ENCODE measurements around the gene ABCD3. TPM values are rescaled to one million over a fixed set of nuclear protein-coding genes. Genes with fewer than 3 reads are reported as not detected.
"Not testable (repeated sequence)": the region's sequence is repeated elsewhere in the genome, so short reads cannot be mapped to it uniquely, and the experiment has no call there.

ABCD3 gene
- total and polyA plus RNA-seq, 7 experiments from 2014 or later, result 18.0 to 31.2 (median 24.4) TPM

GRCh38 chr1:94418664-94419655, 771 bp downstream of the ABCD3 start:
- peaks cover 0 to 5% (median 0%) of the 10 kb centered on the region in 3 experiments for H3K36me3 ChIP-seq (ENCODE audit: control insufficient read depth in 2 of 3, insufficient read depth in 3 of 3, low read length in 3 of 3)
- Mint-ChIP-seq H3K27ac (peak overlapping the region in 7 of 9 donors; percentile 68 to 91 (median 83)), H3K4me3 (no peak overlapping the region), H3K4me1 (peaks cover 25 to 51% (median 49%) of the 10 kb centered on the region in 7 donors), H3K9me3 (peaks cover 0 to 1% (median 0%) of the 10 kb centered on the region in 11 donors), H3K27me3 (peaks cover 0 to 16% (median 0%) of the 10 kb centered on the region in 5 donors), H3K36me3 (peaks cover 0 to 4% (median 0%) of the 10 kb centered on the region in 5 donors)
- H3K27ac ChIP-seq (ENCODE audit: low read depth, low read length), result peak overlapping the region; percentile 76
- H3K27me3 ChIP-seq (ENCODE audit: control insufficient read depth in 2 of 2, insufficient read depth in 2 of 2, low read length in 2 of 2), result no peaks in the 10 kb centered on the region
- DNase-seq (peak in 3 of 9 donors; percentile 5 to 23 (median 6)), ATAC-seq (no peak)
- intact Hi-C loops (cut with micrococcal nuclease), result loop anchor here (1.0 to 10.0 kb wide), 21 partner anchors 34 to 1587 kb away; partner anchors contain the start of genes ALG14 (in 2 of the 2), ARHGAP29 (in 2 of the 2), CCDC18 (in 2 of the 2) and GCLM (in 2 of the 2)
- POLR2A ChIA-PET, result interaction anchor here (0.7 to 2.5 kb wide), 4 partner anchors 34 to 815 kb away, joined by 3 to 9 read pairs (median 6); partner anchors contain the start of genes DNTTIP2 and RWDD3
- H3K9me3 ChIP-seq (ENCODE audit: control insufficient read depth in 2 of 3, low read length in 3 of 3), result no peaks in the 10 kb centered on the region
- H3K4me3 ChIP-seq (ENCODE audit: low read length), result peak overlapping the region; percentile 79
- peaks cover 10 to 15% of the 10 kb centered on the region in 2 donors for H3K4me1 ChIP-seq (ENCODE audit: control insufficient read depth in 2 of 2, insufficient read depth in 2 of 2, low read length in 2 of 2)
- CTCF ChIA-PET, result no interaction called here

- ATAC-seq, result no peak
- Mint-ChIP-seq H3K4me3 (peak overlapping the region in 8 of 10 donors; percentile 6 to 67 (median 41)), H3K9me3 (peaks cover 0 to 1% (median 0%) of the 10 kb centered on the region in 11 donors), H3K27me3 (peaks cover 0 to 13% (median 0%) of the 10 kb centered on the region in 5 donors), H3K36me3 (peaks cover 0 to 4% (median 0%) of the 10 kb centered on the region in 5 donors), H3K4me1 (peaks cover 38 to 79% (median 77%) of the 10 kb centered on the region in 7 donors), H3K27ac (no peak overlapping the region)
- Histone ChIP-seq H3K27me3 (ENCODE audit: control insufficient read depth in 2 of 2, insufficient read depth in 2 of 2, low read length in 2 of 2) (no peaks in the 10 kb centered on the region), H3K27ac (ENCODE audit: low read depth, low read length) (no peak overlapping the region), H3K4me1 (ENCODE audit: control insufficient read depth in 2 of 2, insufficient read depth in 2 of 2, low read length in 2 of 2) (peaks cover 10 to 15% of the 10 kb centered on the region in 2 donors), H3K4me3 (ENCODE audit: low read length) (no peak overlapping the region), H3K36me3 (ENCODE audit: control insufficient read depth in 2 of 3, insufficient read depth in 3 of 3, low read length in 3 of 3) (peaks cover 0 to 5% (median 0%) of the 10 kb centered on the region in 3 experiments), H3K9me3 (ENCODE audit: control insufficient read depth in 2 of 3, low read length in 3 of 3) (no peaks in the 10 kb centered on the region)
- no peak for DNase-seq
- ChIA-PET POLR2A (no interaction called here), CTCF (no interaction called here)
- intact Hi-C loops (cut with micrococcal nuclease), result no loop called here
Measured at GRCh38 chr1:94422115-94422820, 4.1 kb downstream of the ABCD3 start.

GRCh38 chr1:94425821-94426484, 7.8 kb downstream of the ABCD3 start:
- intact Hi-C loops (cut with micrococcal nuclease), result no loop called here
- Mint-ChIP-seq H3K4me3 (peak overlapping the region in 7 of 10 donors; percentile 7 to 47 (median 24)), H3K36me3 (peaks cover 6 to 19% (median 14%) of the 10 kb centered on the region in 5 donors), H3K27ac (peak overlapping the region in 2 of 9 donors; percentile 10 to 14), H3K4me1 (peaks cover 26 to 86% (median 81%) of the 10 kb centered on the region in 7 donors), H3K9me3 (peaks cover 0 to 7% (median 4%) of the 10 kb centered on the region in 11 donors), H3K27me3 (no peaks in the 10 kb centered on the region)
- Histone ChIP-seq H3K36me3 (ENCODE audit: control insufficient read depth in 2 of 3, insufficient read depth in 3 of 3, low read length in 3 of 3) (no peaks in the 10 kb centered on the region), H3K9me3 (ENCODE audit: control insufficient read depth in 2 of 3, low read length in 3 of 3) (no peaks in the 10 kb centered on the region), H3K27ac (ENCODE audit: low read depth, low read length) (no peak overlapping the region), H3K4me1 (ENCODE audit: control insufficient read depth in 2 of 2, insufficient read depth in 2 of 2, low read length in 2 of 2) (no peaks in the 10 kb centered on the region), H3K27me3 (ENCODE audit: control insufficient read depth in 2 of 2, insufficient read depth in 2 of 2, low read length in 2 of 2) (no peaks in the 10 kb centered on the region), H3K4me3 (ENCODE audit: low read length) (no peak overlapping the region)
- ChIA-PET CTCF (interaction anchor here (0.6 to 0.7 kb wide), 2 partner anchors 66 to 102 kb away, joined by 3 to 4 read pairs; no protein-coding TSS in a partner anchor), POLR2A (no interaction called here)
- ATAC-seq (no peak), DNase-seq (no peak)

DNA sequence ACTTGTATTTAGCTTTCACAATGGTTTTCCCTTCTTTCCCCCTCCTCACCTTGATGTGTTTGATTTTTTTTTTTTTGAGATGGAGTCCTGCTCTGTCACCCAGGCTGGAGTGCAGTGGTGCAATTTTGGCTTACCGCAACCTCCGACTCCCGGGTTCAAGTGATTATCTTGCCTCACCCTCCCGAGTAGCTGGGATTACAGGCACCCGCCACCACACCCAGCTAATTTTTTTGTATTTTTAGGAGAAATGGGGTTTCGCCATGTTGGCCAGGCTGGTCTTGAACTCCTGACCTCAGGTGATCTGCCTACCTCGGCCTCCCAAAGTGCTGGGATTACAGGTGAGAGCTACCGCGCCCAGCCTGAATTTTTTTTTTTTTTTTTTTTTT, 8.3 kb downstream of the ABCD3 start:
- H3K4me1 ChIP-seq (ENCODE audit: control insufficient read depth in 2 of 2, insufficient read depth in 2 of 2, low read length in 2 of 2); H3K36me3 ChIP-seq (ENCODE audit: control insufficient read depth in 2 of 3, insufficient read depth in 3 of 3, low read length in 3 of 3); ATAC-seq; POLR2A ChIA-PET; H3K27me3 Mint-ChIP-seq; DNase-seq; H3K4me3 ChIP-seq (ENCODE audit: low read length); H3K9me3 Mint-ChIP-seq; H3K9me3 ChIP-seq (ENCODE audit: control insufficient read depth in 2 of 3, low read length in 3 of 3); H3K27ac ChIP-seq (ENCODE audit: low read depth, low read length); H3K27me3 ChIP-seq (ENCODE audit: control insufficient read depth in 2 of 2, insufficient read depth in 2 of 2, low read length in 2 of 2); intact Hi-C loops (cut with micrococcal nuclease): not testable (repeated sequence)
- peaks cover 6 to 19% (median 14%) of the 10 kb centered on the region in 5 donors for H3K36me3 Mint-ChIP-seq
- peaks cover 26 to 85% (median 76%) of the 10 kb centered on the region in 7 donors for H3K4me1 Mint-ChIP-seq
- peak overlapping the region in 1 of 10 donors; percentile 47 for H3K4me3 Mint-ChIP-seq
- CTCF ChIA-PET, result interaction anchor here (0.6 to 0.7 kb wide), 2 partner anchors 66 to 103 kb away, joined by 3 to 4 read pairs; no protein-coding TSS in a partner anchor
- H3K27ac Mint-ChIP-seq, result peak overlapping the region in 1 of 9 donors; percentile 31

- Histone ChIP-seq H3K4me3 (ENCODE audit: low read length) (no peak overlapping the region), H3K27ac (ENCODE audit: low read depth, low read length) (no peak overlapping the region), H3K9me3 (ENCODE audit: control insufficient read depth in 2 of 3, low read length in 3 of 3) (no peaks in the 10 kb centered on the region), H3K27me3 (ENCODE audit: control insufficient read depth in 2 of 2, insufficient read depth in 2 of 2, low read length in 2 of 2) (no peaks in the 10 kb centered on the region), H3K36me3 (ENCODE audit: control insufficient read depth in 2 of 3, insufficient read depth in 3 of 3, low read length in 3 of 3) (no peaks in the 10 kb centered on the region), H3K4me1 (ENCODE audit: control insufficient read depth in 2 of 2, insufficient read depth in 2 of 2, low read length in 2 of 2) (no peaks in the 10 kb centered on the region)
- H3K36me3 Mint-ChIP-seq, result peaks cover 6 to 24% (median 16%) of the 10 kb centered on the region in 5 donors
- ATAC-seq (no peak), DNase-seq (no peak)
- H3K9me3 Mint-ChIP-seq, result peaks cover 0 to 7% (median 4%) of the 10 kb centered on the region in 11 donors
- H3K27me3 Mint-ChIP-seq, result no peaks in the 10 kb centered on the region
- ChIA-PET POLR2A (no interaction called here), CTCF (no interaction called here)
- no peak overlapping the region for H3K27ac Mint-ChIP-seq
- peak overlapping the region in 1 of 10 donors; percentile 4 for H3K4me3 Mint-ChIP-seq
- intact Hi-C loops (cut with micrococcal nuclease), result no loop called here
- H3K4me1 Mint-ChIP-seq, result peaks cover 20 to 75% (median 57%) of the 10 kb centered on the region in 7 donors
Measured at GRCh38 chr1:94428441-94428840, 10.3 kb downstream of the ABCD3 start.
